Right cardiac atrium (tissue), 5 donors: ENCODE results near the gene LCAT. TPM values are rescaled to one million over a fixed set of nuclear protein-coding genes. Genes with fewer than 3 reads are reported as not detected.
A peak's percentile ranks its signal among the peaks of the same experiment; 100 is the strongest.
"Not testable (repeated sequence)": the region's sequence is repeated elsewhere in the genome, so short reads cannot be mapped to it uniquely, and the experiment has no call there.

Source experiments
- ATAC-seq, 2 donors: fragments of 200-7000 bp; cut with Tn5 transposase; one replicate each; pipeline versions ENCODE4 v1.8.0 to v1.9.1; 2020; ENCODE audit warnings: moderate library complexity in 2 of 2, mild to moderate bottlenecking in 1 of 2
- DNase-seq, 3 donors: peaks; one replicate each; pipeline ENCODE4 v3.0.0-alpha.2; 2020
- H3K27ac ChIP-seq: one replicate; pipeline ENCODE4 v1.5.1; 2013; ENCODE audit warnings: mild to moderate bottlenecking, low read length, control low read depth, moderate library complexity
- H3K27me3 ChIP-seq: one replicate; pipeline ENCODE4 v1.6.1; 2013; ENCODE audit not compliant: control insufficient read depth, insufficient read depth
- H3K4me1 ChIP-seq: one replicate; pipeline ENCODE4 v1.6.1; 2013; ENCODE audit warnings: low read length; ENCODE audit not compliant: control insufficient read depth, insufficient read depth
- H3K4me3 ChIP-seq: one replicate; pipeline ENCODE4 v1.5.1; 2013; ENCODE audit warnings: low read length, control low read depth
- H3K9me3 ChIP-seq: one replicate; pipeline ENCODE4 v1.6.1; 2013; ENCODE audit warnings: low read length; ENCODE audit not compliant: control insufficient read depth
- WGBS: extraction: QIAGEN DNeasy Blood & Tissue Kit; methylation state at CpG from one replicate; pipeline ENCODE4 v1.1.7; 2013; 5-methylcytosine and 5-hydroxymethylcytosine counted together
- intact Hi-C, 4 donors: fragments of 100-400 bp; cut with DNase I; formaldehyde crosslinking; loops; one replicate each; pipeline versions ENCODE4 v1.11.0 to v1.14.0; 2022 to 2023
- polyA plus RNA-seq: library from polyadenylated mRNA; stranded (reverse); fragments of 200-250 nt; gene quantifications from one replicate; pipeline ENCODE4 v1.2.3, GENCODE V29; 2013
- total RNA-seq, 4 donors: library from RNA; stranded (reverse); fragmentation: NEBNext Ultra II Directional; extraction: Animal tissue kit (Norgen Biotek cat#: 25700); gene quantifications; one replicate each; pipeline ENCODE4 v1.2.1, GENCODE V29; 2021
- donor health status: healthy with polysubstance abuse.
- donor health status: DM: no; HTN: yes; CAD: no.
- donor health status: DM: no; HTN: no; CAD: no.
- donor health status: DM: no; HTN: yes; CAD: no; lungs with severe emphysema.
- donor health status: DM: yes; HTN: yes; CAD: no.

Gene LCAT
- total and polyA plus RNA-seq, 5 donors: 15.0 to 27.0 (median 17.0) TPM

GRCh38 chr16:67982011-67982696 is 38.2 kb upstream of the LCAT start:
- Histone ChIP-seq H3K4me1 (peaks cover 4% of the 10 kb centered on the region), H3K9me3 (no peaks in the 10 kb centered on the region), H3K27me3 (no peaks in the 10 kb centered on the region), H3K27ac (no peak overlapping the region), H3K4me3 (no peak overlapping the region)
- WGBS: 95% methylated on average over 49 of the region's 49 CpGs
- intact Hi-C loops: loop anchor here in 1 of 4 donors (10.0 kb wide), 1 partner anchor 63 kb away; no protein-coding TSS in a partner anchor
- peak in 1 of 3 donors; percentile 51 for DNase-seq
- no peak for ATAC-seq

GRCh38 chr16:67979955-67980678 is 36.2 kb upstream of the LCAT start, which contains the start of gene DPEP3:
DPEP3 (minus strand) TSS chr16:67980499; CDS start chr16:67980380, 119 bp downstream.
- DNase-seq (peak in 1 of 3 donors; percentile 39), ATAC-seq (no peak)
- intact Hi-C loops: loop anchor here in 1 of 4 donors (10.0 kb wide), 1 partner anchor 65 kb away; no protein-coding TSS in a partner anchor
- 56% methylated on average over 62 of the region's 62 CpGs for WGBS
- Histone ChIP-seq H3K27ac (no peak within 1 kb of the TSS), H3K9me3 (no peaks in the 10 kb centered on the region), H3K4me3 (no peak within 1 kb of the TSS), H3K27me3 (no peaks in the 10 kb centered on the region), H3K4me1 (peaks cover 3% of the 10 kb centered on the region)

- DNase-seq (peak in 1 of 3 donors; percentile 11), ATAC-seq (peak in 1 of 2 donors; percentile 69)
- Histone ChIP-seq H3K9me3 (no peaks in the 10 kb centered on the region), H3K27me3 (no peaks in the 10 kb centered on the region), H3K4me1 (no peaks in the 10 kb centered on the region), H3K4me3 (no peak overlapping the region), H3K27ac (no peak overlapping the region)
- 63% methylated on average over 9 of the region's 9 CpGs for WGBS
- intact Hi-C loops: no loop called here
These were observed 33.7 kb upstream of the LCAT start for GRCh38 chr16:67977469-67978227.

GRCh38 chr16:67977005-67977404 is 33.1 kb upstream of the LCAT start:
- DNase-seq (no peak), ATAC-seq (peak in 1 of 2 donors; percentile 6)
- Histone ChIP-seq H3K4me1 (no peaks in the 10 kb centered on the region), H3K4me3 (no peak overlapping the region), H3K27ac (no peak overlapping the region), H3K27me3 (no peaks in the 10 kb centered on the region), H3K9me3 (no peaks in the 10 kb centered on the region)
- WGBS: 54% methylated on average over 5 of the region's 5 CpGs
- intact Hi-C loops: no loop called here

GRCh38 chr16:67976205-67976604 is 32.3 kb upstream of the LCAT start:
- WGBS: 85% methylated on average over 2 of the region's 2 CpGs
- DNase-seq (no peak), ATAC-seq (peak in 1 of 2 donors; percentile 3)
- Histone ChIP-seq H3K9me3 (no peaks in the 10 kb centered on the region), H3K27me3 (no peaks in the 10 kb centered on the region), H3K4me1 (no peaks in the 10 kb centered on the region), H3K4me3 (no peak overlapping the region), H3K27ac (no peak overlapping the region)
- intact Hi-C loops: no loop called here

- no peak for ATAC-seq
- no peaks in the 10 kb centered on the region for H3K9me3 ChIP-seq
- H3K27ac ChIP-seq: no peak overlapping the region
- no peak overlapping the region for H3K4me3 ChIP-seq
- no peak for DNase-seq
- 79% methylated on average over 14 of the region's 14 CpGs for WGBS
- intact Hi-C loops: no loop called here
- H3K27me3 ChIP-seq: no peaks in the 10 kb centered on the region
- no peaks in the 10 kb centered on the region for H3K4me1 ChIP-seq
These were observed 31.6 kb upstream of the LCAT start for GRCh38 chr16:67975321-67976105.

- H3K9me3 ChIP-seq, H3K27ac ChIP-seq, H3K27me3 ChIP-seq, H3K4me3 ChIP-seq, intact Hi-C loops, DNase-seq, ATAC-seq, H3K4me1 ChIP-seq: not testable (repeated sequence)
- 94% methylated on average over 7 of the region's 7 CpGs for WGBS
These were observed 28.4 kb upstream of the LCAT start for GRCh38 chr16:67972285-67972684.

- intact Hi-C loops: no loop called here
- Histone ChIP-seq H3K9me3 (no peaks in the 10 kb centered on the region), H3K4me3 (no peak overlapping the region), H3K27ac (no peak overlapping the region), H3K4me1 (peaks cover 10% of the 10 kb centered on the region), H3K27me3 (no peaks in the 10 kb centered on the region)
- 92% methylated on average over 9 of the region's 9 CpGs for WGBS
- no peak for DNase-seq
- no peak for ATAC-seq
These were observed 27.2 kb upstream of the LCAT start for GRCh38 chr16:67971111-67971510.

- H3K4me3 ChIP-seq: peak overlapping the region; percentile 73
- H3K9me3 ChIP-seq: no peaks in the 10 kb centered on the region
- intact Hi-C loops: no loop called here
- DNase-seq (peak in 2 of 3 donors; percentile 41 to 77), ATAC-seq (peak; percentile 0 to 4)
- peak overlapping the region; percentile 52 for H3K27ac ChIP-seq
- H3K4me1 ChIP-seq: peaks cover 20% of the 10 kb centered on the region
- H3K27me3 ChIP-seq: no peaks in the 10 kb centered on the region
- WGBS: 44% methylated on average over 40 of the region's 40 CpGs
These were observed 25.5 kb upstream of the LCAT start for GRCh38 chr16:67969254-67970039.
